ENCODE measurements around the gene VSIR.

VSIR gene

GRCh38 chr10:71747039-71747531, 26.2 kb downstream of the VSIR start:
- DNase-seq (ENCODE audit: low read depth) = no peak

- DNase-seq (ENCODE audit: low read depth) = no peak
Observed at GRCh38 chr10:71746344-71747037, 26.8 kb downstream of the VSIR start.

- no peak for DNase-seq (ENCODE audit: low read depth)
Observed at GRCh38 chr10:71745664-71746250, 27.6 kb downstream of the VSIR start.

GRCh38 chr10:71744897-71745663, 28.2 kb downstream of the VSIR start:
- DNase-seq (ENCODE audit: low read depth) = no peak

GRCh38 chr10:71743866-71744265, 29.5 kb downstream of the VSIR start:
- DNase-seq (ENCODE audit: low read depth) = no peak

- no peak for DNase-seq (ENCODE audit: low read depth)
Observed at GRCh38 chr10:71743089-71743838, 30.1 kb downstream of the VSIR start.

GRCh38 chr10:71742301-71743088, 30.8 kb downstream of the VSIR start:
- DNase-seq (ENCODE audit: low read depth) = no peak

GRCh38 chr10:71741671-71742070, 31.6 kb downstream of the VSIR start:
- DNase-seq (ENCODE audit: low read depth) = no peak

GRCh38 chr10:71741029-71741428, 32.3 kb downstream of the VSIR start:
- no peak for DNase-seq (ENCODE audit: low read depth)

- no peak for DNase-seq (ENCODE audit: low read depth)
Observed at GRCh38 chr10:71740069-71740653, 33.2 kb downstream of the VSIR start.

GRCh38 chr10:71739358-71739900, 33.9 kb downstream of the VSIR start:
- DNase-seq (ENCODE audit: low read depth) = no peak

- DNase-seq (ENCODE audit: low read depth) = no peak
Observed at GRCh38 chr10:71737834-71738197, 35.5 kb downstream of the VSIR start.

GRCh38 chr10:71737001-71737833, 36.1 kb downstream of the VSIR start:
- no peak for DNase-seq (ENCODE audit: low read depth)

GRCh38 chr10:71736570-71736952, 36.8 kb downstream of the VSIR start:
- no peak for DNase-seq (ENCODE audit: low read depth)

GRCh38 chr10:71735709-71736569, 37.4 kb downstream of the VSIR start:
- DNase-seq (ENCODE audit: low read depth) = no peak

GRCh38 chr10:71734797-71735196, 38.5 kb downstream of the VSIR start:
- DNase-seq (ENCODE audit: low read depth) = no peak

GRCh38 chr10:71731791-71732190, 41.5 kb downstream of the VSIR start:
- no peak for DNase-seq (ENCODE audit: low read depth)

GRCh38 chr10:71729161-71729636, 44.1 kb downstream of the VSIR start:
- DNase-seq (ENCODE audit: low read depth) = no peak

All from stimulated activated CD8-positive, alpha-beta memory T cell treated with anti-CD3 and anti-CD28 coated beads, Interleukin-12 subunit alpha, Interleukin-12 subunit beta, amount 100 ng/mL, for 1 hour (primary cell).